Measurements from ENCODE around the gene PICALM. TPM values are rescaled to one million over a fixed set of nuclear protein-coding genes. Genes with fewer than 3 reads are reported as not detected.

PICALM gene
- total RNA-seq, 1 experiment from 2014 or later: 321 TPM

DNA sequence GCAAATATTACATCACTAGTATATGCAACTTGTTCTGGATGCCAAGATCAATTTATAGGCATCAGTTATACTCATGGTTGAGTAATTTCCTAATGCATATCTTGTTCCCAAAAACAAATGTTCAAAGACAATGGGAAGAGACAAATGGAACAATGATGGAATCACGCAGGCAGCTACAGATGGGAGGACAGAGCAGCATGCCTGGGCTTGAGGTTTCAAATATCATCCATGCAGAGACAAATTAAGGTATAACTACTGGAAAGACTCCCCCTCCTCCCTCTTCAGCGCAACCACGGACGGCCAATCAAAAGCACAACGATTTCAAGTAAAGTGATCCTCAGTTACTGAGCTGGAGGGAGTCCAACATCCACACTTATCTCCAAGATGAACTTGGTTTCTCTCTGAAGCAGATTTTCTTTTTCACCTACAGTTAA is 106.9 kb downstream of the PICALM start:
- H3K36me3 Mint-ChIP-seq (ENCODE audit: insufficient read depth, unreplicated experiment): peaks cover 96% of the 10 kb centered on the region
- DNase-seq: no peak
- intact Hi-C loops (cut with micrococcal nuclease; ENCODE audit: unreplicated experiment): no loop called here
- no peaks in the 10 kb centered on the region for H3K4me1 Mint-ChIP-seq (ENCODE audit: low read depth, unreplicated experiment)
- no peaks in the 10 kb centered on the region for H3K4me1 ChIP-seq
- no peak overlapping the region for H3K27ac Mint-ChIP-seq (ENCODE audit: unreplicated experiment)
- ChIA-PET CTCF (interaction anchor here (0.7 kb wide), 1 partner anchor 107 kb away, joined by 3 read pairs; the partner anchor contains the start of gene CCDC83), POLR2A (no interaction called here)
- no peaks in the 10 kb centered on the region for H3K9me3 Mint-ChIP-seq (ENCODE audit: unreplicated experiment)
- H3K36me3 ChIP-seq (ENCODE audit: control insufficient read depth, insufficient read depth, low read length): peaks cover 3% of the 10 kb centered on the region; the same call in 1 of the 2 replicates
- BruUV-seq (replicated peaks): no TSS peak
- no peak overlapping the region for H3K4me3 ChIP-seq (ENCODE audit: low read depth, low read length)
- no peak overlapping the region for H3K4me3 Mint-ChIP-seq (ENCODE audit: unreplicated experiment)
- no peaks in the 10 kb centered on the region for H3K9me3 ChIP-seq
- no peaks in the 10 kb centered on the region for H3K27me3 ChIP-seq (replicated peaks; ENCODE audit: control insufficient read depth, insufficient read depth, low read length)
- no peaks in the 10 kb centered on the region for H3K27me3 Mint-ChIP-seq (ENCODE audit: insufficient read depth, unreplicated experiment)
- TF ChIP-seq, protein P1, sequence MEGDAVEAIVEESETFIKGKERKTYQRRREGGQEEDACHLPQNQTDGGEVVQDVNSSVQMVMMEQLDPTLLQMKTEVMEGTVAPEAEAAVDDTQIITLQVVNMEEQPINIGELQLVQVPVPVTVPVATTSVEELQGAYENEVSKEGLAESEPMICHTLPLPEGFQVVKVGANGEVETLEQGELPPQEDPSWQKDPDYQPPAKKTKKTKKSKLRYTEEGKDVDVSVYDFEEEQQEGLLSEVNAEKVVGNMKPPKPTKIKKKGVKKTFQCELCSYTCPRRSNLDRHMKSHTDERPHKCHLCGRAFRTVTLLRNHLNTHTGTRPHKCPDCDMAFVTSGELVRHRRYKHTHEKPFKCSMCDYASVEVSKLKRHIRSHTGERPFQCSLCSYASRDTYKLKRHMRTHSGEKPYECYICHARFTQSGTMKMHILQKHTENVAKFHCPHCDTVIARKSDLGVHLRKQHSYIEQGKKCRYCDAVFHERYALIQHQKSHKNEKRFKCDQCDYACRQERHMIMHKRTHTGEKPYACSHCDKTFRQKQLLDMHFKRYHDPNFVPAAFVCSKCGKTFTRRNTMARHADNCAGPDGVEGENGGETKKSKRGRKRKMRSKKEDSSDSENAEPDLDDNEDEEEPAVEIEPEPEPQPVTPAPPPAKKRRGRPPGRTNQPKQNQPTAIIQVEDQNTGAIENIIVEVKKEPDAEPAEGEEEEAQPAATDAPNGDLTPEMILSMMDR (IDR thresholded peaks at IDR 0.05; ENCODE audit: insufficient read depth in 1 of 2, low read depth in 1 of 2, low read length in 1 of 2, severe bottlenecking in 1 of 2, unreplicated experiment in 1 of 2): no peak

DNA sequence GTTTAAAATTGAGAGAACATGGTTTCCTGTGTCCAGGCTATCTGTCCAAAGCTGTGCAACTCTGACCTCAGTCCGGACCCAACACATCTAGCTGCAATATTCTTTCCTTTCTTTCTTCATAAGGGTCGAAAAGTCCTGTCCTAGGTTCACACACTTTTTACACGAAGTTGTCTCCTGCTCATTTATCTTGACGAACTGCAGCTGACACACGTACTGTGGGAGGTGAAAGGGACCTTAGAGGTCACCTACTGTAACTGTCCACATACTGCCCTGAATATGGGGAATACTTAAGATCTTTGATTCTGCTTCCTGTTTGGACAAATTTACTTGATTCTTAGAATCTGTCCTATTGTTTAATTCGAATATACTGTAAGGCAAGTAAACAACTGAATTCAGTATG is 107.8 kb downstream of the PICALM start:
- no peak for DNase-seq
- H3K27me3 ChIP-seq (replicated peaks; ENCODE audit: control insufficient read depth, insufficient read depth, low read length): no peaks in the 10 kb centered on the region
- no peak overlapping the region for H3K4me3 Mint-ChIP-seq (ENCODE audit: unreplicated experiment)
- no peaks in the 10 kb centered on the region for H3K27me3 Mint-ChIP-seq (ENCODE audit: insufficient read depth, unreplicated experiment)
- TF ChIP-seq, protein P1 (IDR thresholded peaks at IDR 0.05; ENCODE audit: insufficient read depth in 1 of 2, low read depth in 1 of 2, low read length in 1 of 2, severe bottlenecking in 1 of 2, unreplicated experiment in 1 of 2): no peak
- ChIA-PET POLR2A (no interaction called here), CTCF (interaction anchor here (0.9 kb wide), 1 partner anchor 106 kb away, joined by 4 read pairs; the partner anchor contains the start of gene CCDC83)
- no TSS peak for BruUV-seq (replicated peaks)
- H3K4me3 ChIP-seq (ENCODE audit: low read depth, low read length): no peak overlapping the region
- intact Hi-C loops (cut with micrococcal nuclease; ENCODE audit: unreplicated experiment): no loop called here
- no peak overlapping the region for H3K27ac Mint-ChIP-seq (ENCODE audit: unreplicated experiment)
- peaks cover 96% of the 10 kb centered on the region for H3K36me3 Mint-ChIP-seq (ENCODE audit: insufficient read depth, unreplicated experiment)
- H3K9me3 ChIP-seq: no peaks in the 10 kb centered on the region
- no peaks in the 10 kb centered on the region for H3K9me3 Mint-ChIP-seq (ENCODE audit: unreplicated experiment)
- H3K4me1 Mint-ChIP-seq (ENCODE audit: low read depth, unreplicated experiment): no peaks in the 10 kb centered on the region
- no peaks in the 10 kb centered on the region for H3K4me1 ChIP-seq
- H3K36me3 ChIP-seq (ENCODE audit: control insufficient read depth, insufficient read depth, low read length): peaks cover 5% of the 10 kb centered on the region; the same call in 1 of the 2 replicates

DNA sequence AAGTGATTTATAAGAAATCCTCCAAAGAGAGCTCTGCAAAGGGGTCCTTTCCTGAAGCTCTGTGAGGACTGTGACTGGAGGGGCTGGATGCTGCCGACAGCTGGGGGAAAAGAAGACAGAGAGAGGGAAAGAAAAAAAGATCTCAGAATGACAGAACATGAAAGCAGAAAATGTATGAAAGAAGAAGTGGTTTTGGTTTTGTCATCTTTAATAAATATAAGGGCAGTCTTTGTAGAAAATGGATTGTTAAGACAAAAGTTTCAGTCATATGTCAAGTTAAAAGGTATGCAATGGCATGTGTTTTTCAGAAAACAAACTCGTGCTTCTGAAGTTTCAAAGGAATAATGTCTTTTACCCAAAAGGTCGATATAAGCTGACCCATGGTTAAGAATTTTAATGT is 108.2 kb downstream of the PICALM start:
- peaks cover 96% of the 10 kb centered on the region for H3K36me3 Mint-ChIP-seq (ENCODE audit: insufficient read depth, unreplicated experiment)
- ChIA-PET POLR2A (no interaction called here), CTCF (interaction anchor here (0.9 kb wide), 1 partner anchor 106 kb away, joined by 4 read pairs; the partner anchor contains the start of gene CCDC83)
- no TSS peak for BruUV-seq (replicated peaks)
- no peaks in the 10 kb centered on the region for H3K9me3 Mint-ChIP-seq (ENCODE audit: unreplicated experiment)
- no peak overlapping the region for H3K4me3 Mint-ChIP-seq (ENCODE audit: unreplicated experiment)
- H3K27me3 ChIP-seq (replicated peaks; ENCODE audit: control insufficient read depth, insufficient read depth, low read length): no peaks in the 10 kb centered on the region
- H3K36me3 ChIP-seq (ENCODE audit: control insufficient read depth, insufficient read depth, low read length): peaks cover 5% of the 10 kb centered on the region; the same call in 1 of the 2 replicates
- intact Hi-C loops (cut with micrococcal nuclease; ENCODE audit: unreplicated experiment): no loop called here
- no peak overlapping the region for H3K27ac Mint-ChIP-seq (ENCODE audit: unreplicated experiment)
- no peak for DNase-seq
- no peaks in the 10 kb centered on the region for H3K9me3 ChIP-seq
- H3K4me3 ChIP-seq (ENCODE audit: low read depth, low read length): no peak overlapping the region
- H3K4me1 ChIP-seq: no peaks in the 10 kb centered on the region
- TF ChIP-seq, protein P1 (IDR thresholded peaks at IDR 0.05; ENCODE audit: insufficient read depth in 1 of 2, low read depth in 1 of 2, low read length in 1 of 2, severe bottlenecking in 1 of 2, unreplicated experiment in 1 of 2): no peak
- no peaks in the 10 kb centered on the region for H3K4me1 Mint-ChIP-seq (ENCODE audit: low read depth, unreplicated experiment)
- no peaks in the 10 kb centered on the region for H3K27me3 Mint-ChIP-seq (ENCODE audit: insufficient read depth, unreplicated experiment)

Data from Caco-2 (cell line).